Upper lobe of left lung (tissue), 6 donors: ENCODE measurements around the gene TMEM187. TPM values are rescaled to one million over a fixed set of nuclear protein-coding genes. Genes with fewer than 3 reads are reported as not detected.
A peak's percentile ranks its signal among the peaks of the same experiment; 100 is the strongest.

Experiments used
- ATAC-seq, 2 donors: fragments of 200-7000 bp; cut with Tn5 transposase; one replicate each; pipeline ENCODE4 v1.9.1; 2022; ENCODE audit warnings: mild to moderate bottlenecking in 2 of 2, moderate library complexity in 2 of 2; ENCODE audit not compliant: low FRiP score in 2 of 2
- DNase-seq, 2 donors: peaks; one replicate each; pipeline ENCODE4 v3.0.0-alpha.2; 2019 to 2020
- H3K27ac ChIP-seq, 4 donors: fragments of 200-600 bp; sonication (generic); one replicate each; pipeline ENCODE4 v1.5.1; 2016 to 2019
- H3K27me3 ChIP-seq, 4 donors: fragments of 200-600 bp; sonication (generic); one replicate each; pipeline ENCODE4 v1.5.1; 2017 to 2019
- H3K36me3 ChIP-seq, 4 donors: fragments of 200-600 bp; sonication (generic); one replicate each; pipeline ENCODE4 v1.5.1; 2016 to 2019
- H3K4me1 ChIP-seq, 4 donors: fragments of 200-600 bp; sonication (generic); one replicate each; pipeline ENCODE4 v1.5.1; 2018 to 2019
- H3K4me3 ChIP-seq, 4 donors: fragments of 200-600 bp; sonication (generic); one replicate each; pipeline ENCODE4 v1.5.1; 2017 to 2019; ENCODE audit warnings: mild to moderate bottlenecking in 2 of 4, moderate library complexity in 1 of 4
- H3K9me3 ChIP-seq, 4 donors: fragments of 200-600 bp; sonication (generic); one replicate each; pipeline ENCODE4 v1.5.1; 2018 to 2019
- CTCF ChIP-seq, 6 experiments: fragments of 450-650 bp in 4 of 6; fragments of 200-600 bp in 2 of 6; sonication (generic) in 2 of 6; IDR thresholded peaks; one replicate each; pipeline ENCODE4 v1.5.1; 2016 to 2019; ENCODE audit warnings: antibody characterized with exemption in 6 of 6
- EP300 ChIP-seq, 4 donors: sonication (generic); formaldehyde crosslinking; IDR thresholded peaks; one replicate each; pipeline ENCODE4 v1.5.1; 2017; ENCODE audit warnings: antibody characterized with exemption in 4 of 4, control low read depth in 2 of 4
- POLR2A ChIP-seq, 4 donors: fragments of 450-650 bp; IDR thresholded peaks; one replicate each; pipeline ENCODE4 v1.5.1; 2016 to 2017; ENCODE audit warnings: antibody characterized with exemption in 4 of 4, mild to moderate bottlenecking in 2 of 4
- POLR2AphosphoS5 ChIP-seq, 2 donors: sonication (generic); formaldehyde crosslinking; IDR thresholded peaks; one replicate each; pipeline ENCODE4 v1.5.1; 2017; ENCODE audit warnings: antibody characterized with exemption in 2 of 2
- WGBS, 2 donors: methylation state at CpG; one replicate each; pipeline ENCODE4 v1.1.5; 2017 to 2018; 5-methylcytosine and 5-hydroxymethylcytosine counted together
- total RNA-seq, 6 donors: library from RNA; depleted of rRNA in 4 of 6; stranded (reverse); fragments of >200 nt in 4 of 6; gene quantifications; one replicate each; pipeline versions ENCODE4 v1.1.0 to v1.2.1, GENCODE V29; 2016 to 2021
- donor health status: DM: no; HTN: no; CAD: no; lungs with moderate emphysema.
- donor health status: DM: no; HTN: yes; CAD: no; lungs with severe emphysema.

TMEM187 gene
- total RNA-seq, 6 donors from 2014 or later: 2.1 to 17.7 (median 5.0) TPM

- no peaks in the 10 kb centered on the region for H3K27me3 ChIP-seq
- no peak overlapping the region for H3K27ac ChIP-seq
- no peak overlapping the region for H3K4me3 ChIP-seq
- peaks cover 0 to 16% (median 0%) of the 10 kb centered on the region in 4 donors for H3K36me3 ChIP-seq
- H3K9me3 ChIP-seq: no peaks in the 10 kb centered on the region
- no peak for TF ChIP-seq EP300 (IDR thresholded peaks at IDR 0.05)
- no peak for TF ChIP-seq POLR2AphosphoS5 (IDR thresholded peaks at IDR 0.05)
- no peak for TF ChIP-seq CTCF (IDR thresholded peaks at IDR 0.05)
- no peak for TF ChIP-seq POLR2A (IDR thresholded peaks at IDR 0.05)
- no peak for ATAC-seq
- 83 to 85% methylated on average over 19 to 27 of the region's 27 CpGs for WGBS, 2 donors
- DNase-seq: no peak
- H3K4me1 ChIP-seq: peaks cover 0 to 21% (median 7%) of the 10 kb centered on the region in 4 donors
Measured at GRCh38 chrX:154023276-154024000, 50.9 kb downstream of the TMEM187 start.

- Histone ChIP-seq H3K36me3 (peaks cover 0 to 23% (median 1%) of the 10 kb centered on the region in 4 donors), H3K9me3 (no peaks in the 10 kb centered on the region), H3K27me3 (no peaks in the 10 kb centered on the region), H3K27ac (no peak overlapping the region), H3K4me1 (peaks cover 0 to 13% (median 4%) of the 10 kb centered on the region in 4 donors), H3K4me3 (no peak overlapping the region)
- ATAC-seq: no peak
- 87 to 91% methylated on average over 9 to 15 of the region's 15 CpGs for WGBS, 2 donors
- DNase-seq: no peak
- TF ChIP-seq EP300 (IDR thresholded peaks at IDR 0.05): no peak
- TF ChIP-seq POLR2AphosphoS5 (IDR thresholded peaks at IDR 0.05): no peak
- no peak for TF ChIP-seq POLR2A (IDR thresholded peaks at IDR 0.05)
- TF ChIP-seq CTCF (IDR thresholded peaks at IDR 0.05): no peak
Measured at GRCh38 chrX:154024271-154024670, 51.7 kb downstream of the TMEM187 start.

GRCh38 chrX:154025230-154025629 lies 52.7 kb downstream of the TMEM187 start:
- Histone ChIP-seq H3K36me3 (peaks cover 0 to 32% (median 6%) of the 10 kb centered on the region in 4 donors), H3K9me3 (no peaks in the 10 kb centered on the region), H3K27me3 (no peaks in the 10 kb centered on the region), H3K4me1 (peaks cover 0 to 10% (median 4%) of the 10 kb centered on the region in 4 donors), H3K4me3 (no peak overlapping the region), H3K27ac (no peak overlapping the region)
- no peak for DNase-seq
- TF ChIP-seq POLR2A (IDR thresholded peaks at IDR 0.05) (no peak), CTCF (IDR thresholded peaks at IDR 0.05) (no peak), POLR2AphosphoS5 (IDR thresholded peaks at IDR 0.05) (no peak), EP300 (IDR thresholded peaks at IDR 0.05) (no peak)
- ATAC-seq: peak in 1 of 2 donors; percentile 12
- WGBS, 2 donors: 70 to 71% methylated on average over 1 to 8 of the region's 8 CpGs

GRCh38 chrX:154026136-154027021 lies 53.8 kb downstream of the TMEM187 start:
- no peak for TF ChIP-seq EP300 (IDR thresholded peaks at IDR 0.05)
- no peak for TF ChIP-seq POLR2A (IDR thresholded peaks at IDR 0.05)
- TF ChIP-seq POLR2AphosphoS5 (IDR thresholded peaks at IDR 0.05): no peak
- no peak for TF ChIP-seq CTCF (IDR thresholded peaks at IDR 0.05)
- Histone ChIP-seq H3K27ac (no peak overlapping the region), H3K9me3 (no peaks in the 10 kb centered on the region), H3K36me3 (peaks cover 0 to 44% (median 16%) of the 10 kb centered on the region in 4 donors), H3K4me3 (no peak overlapping the region), H3K4me1 (no peaks in the 10 kb centered on the region), H3K27me3 (no peaks in the 10 kb centered on the region)
- no peak for ATAC-seq
- 91% methylated on average over 12 to 21 of the region's 21 CpGs for WGBS, 2 donors
- no peak for DNase-seq
